Transverse colon (tissue), 3 donors: ENCODE data around the gene EHMT2.

Experiments used
- POLR2A ChIP-seq: fragments of 450-650 bp; IDR thresholded peaks from one replicate; pipeline ENCODE4 v1.6.1; 2016; ENCODE audit warnings: antibody characterized with exemption, mild to moderate bottlenecking, moderate library complexity
- TF ChIP-seq, protein P1 (sequence below), 5 experiments: fragments of 200-600 bp in 3 of 5; fragments of 450-650 bp in 2 of 5; sonication (generic) in 3 of 5; IDR thresholded peaks; 1 replicate in 2 of 5; 2 replicates in 3 of 5; pipeline ENCODE4 v1.5.1; 2016 to 2017; ENCODE audit warnings: antibody characterized with exemption in 5 of 5, inconsistent platforms in 3 of 5, mild to moderate bottlenecking in 2 of 5, moderate library complexity in 1 of 5

DNA sequence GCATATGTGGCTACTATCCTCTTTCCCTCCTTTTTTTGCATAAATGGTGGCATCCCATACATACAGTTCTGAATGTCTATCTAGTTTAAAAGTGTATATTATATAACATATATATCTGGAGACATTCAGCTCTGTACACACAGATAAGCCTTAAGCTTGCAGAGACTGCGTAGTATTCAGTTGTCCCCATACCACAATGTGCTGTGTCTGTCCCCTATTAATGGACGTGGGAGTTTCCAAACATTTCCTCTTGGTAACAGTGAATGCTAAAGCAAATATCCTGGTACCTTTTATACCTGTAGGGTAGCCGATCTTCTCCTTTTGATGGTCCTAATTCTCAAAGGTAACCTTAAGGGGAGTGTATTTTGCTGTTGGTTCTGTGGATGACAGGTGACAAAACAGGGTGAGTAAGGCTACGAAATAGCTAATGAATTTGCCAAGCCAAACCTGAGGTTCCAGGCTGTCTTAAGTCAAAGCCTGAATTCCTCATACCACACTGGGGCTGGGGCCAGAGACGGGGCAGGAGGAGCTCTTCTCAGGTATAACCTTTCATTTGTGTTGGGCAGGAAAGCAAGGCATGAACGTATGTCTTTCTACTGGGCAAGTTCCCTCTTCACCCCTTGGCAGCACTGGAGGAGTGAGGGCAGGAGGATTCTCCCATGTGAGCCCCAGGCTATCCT, 22.3 kb upstream of the EHMT2 start:
- TF ChIP-seq, protein P1, sequence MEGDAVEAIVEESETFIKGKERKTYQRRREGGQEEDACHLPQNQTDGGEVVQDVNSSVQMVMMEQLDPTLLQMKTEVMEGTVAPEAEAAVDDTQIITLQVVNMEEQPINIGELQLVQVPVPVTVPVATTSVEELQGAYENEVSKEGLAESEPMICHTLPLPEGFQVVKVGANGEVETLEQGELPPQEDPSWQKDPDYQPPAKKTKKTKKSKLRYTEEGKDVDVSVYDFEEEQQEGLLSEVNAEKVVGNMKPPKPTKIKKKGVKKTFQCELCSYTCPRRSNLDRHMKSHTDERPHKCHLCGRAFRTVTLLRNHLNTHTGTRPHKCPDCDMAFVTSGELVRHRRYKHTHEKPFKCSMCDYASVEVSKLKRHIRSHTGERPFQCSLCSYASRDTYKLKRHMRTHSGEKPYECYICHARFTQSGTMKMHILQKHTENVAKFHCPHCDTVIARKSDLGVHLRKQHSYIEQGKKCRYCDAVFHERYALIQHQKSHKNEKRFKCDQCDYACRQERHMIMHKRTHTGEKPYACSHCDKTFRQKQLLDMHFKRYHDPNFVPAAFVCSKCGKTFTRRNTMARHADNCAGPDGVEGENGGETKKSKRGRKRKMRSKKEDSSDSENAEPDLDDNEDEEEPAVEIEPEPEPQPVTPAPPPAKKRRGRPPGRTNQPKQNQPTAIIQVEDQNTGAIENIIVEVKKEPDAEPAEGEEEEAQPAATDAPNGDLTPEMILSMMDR (IDR thresholded peaks at IDR 0.05) = no peak
- no peak for TF ChIP-seq POLR2A
